Keratinocyte (primary cell): ENCODE results near the gene PLEKHS1. TPM values are rescaled to one million over a fixed set of nuclear protein-coding genes. Genes with fewer than 3 reads are reported as not detected.

ENCODE experiments used
- DNase-seq: peaks from one replicate; pipeline ENCODE4 v3.0.0-alpha.2; 2011; ENCODE audit warnings: low read depth, missing footprints, low spot score
- FAIRE-seq: peaks from 2 replicates; lab custom pipeline; 2011; peaks lifted over from hg19 to GRCh38; lab: Jason Lieb, UNC
- H2AFZ ChIP-seq: 2 replicates; pipeline ENCODE4 v1.6.0; 2012; ENCODE audit warnings: low read length, control low read depth, inconsistent platforms; ENCODE audit not compliant: control insufficient read depth
- H3K27ac ChIP-seq: 2 replicates; pipeline ENCODE4 v1.5.1; 2011; ENCODE audit warnings: low read length; ENCODE audit not compliant: control insufficient read depth, insufficient read depth
- H3K27me3 ChIP-seq: 3 replicates; pipeline ENCODE4 v1.6.0; 2011; ENCODE audit warnings: low read length; ENCODE audit not compliant: control insufficient read depth, insufficient read depth; ENCODE audit errors: extremely low read depth
- H3K36me3 ChIP-seq, 2 experiments: 2 replicates in 1 of 2; 3 replicates in 1 of 2; pipeline ENCODE4 v1.5.1; 2011; ENCODE audit warnings: low read length in 2 of 2, mild to moderate bottlenecking in 1 of 2; ENCODE audit not compliant: control insufficient read depth in 2 of 2, insufficient read depth in 2 of 2; ENCODE audit errors: extremely low read depth in 1 of 2
- H3K4me1 ChIP-seq: 3 replicates; pipeline ENCODE4 v1.5.1; 2011; ENCODE audit warnings: low read length; ENCODE audit not compliant: control insufficient read depth, insufficient read depth; ENCODE audit errors: extremely low read depth
- H3K4me2 ChIP-seq: 3 replicates; pipeline ENCODE4 v1.6.0; 2011; ENCODE audit warnings: low read depth, low read length; ENCODE audit not compliant: control insufficient read depth, insufficient read depth; ENCODE audit errors: extremely low read depth
- H3K4me3 ChIP-seq, 3 experiments: fragments of 200-600 bp in 1 of 3; sonication (generic) in 1 of 3; 2 replicates in 2 of 3; 3 replicates in 1 of 3; pipeline ENCODE4 v1.5.1; 2011 to 2016; ENCODE audit warnings: low read length in 3 of 3, mild to moderate bottlenecking in 3 of 3, control low read depth in 2 of 3, inconsistent platforms in 1 of 3, low read depth in 1 of 3, mixed read lengths in 1 of 3, mixed run types in 1 of 3, moderate library complexity in 1 of 3; ENCODE audit not compliant: control insufficient read depth in 2 of 3, insufficient read depth in 2 of 3; ENCODE audit errors: extremely low read depth in 1 of 3
- H3K79me2 ChIP-seq: 2 replicates; pipeline ENCODE4 v1.6.0; 2012; ENCODE audit warnings: low read length; ENCODE audit not compliant: control insufficient read depth, insufficient read depth
- H3K9ac ChIP-seq: 3 replicates; pipeline ENCODE4 v1.6.0; 2011; ENCODE audit warnings: low read length; ENCODE audit not compliant: control insufficient read depth, insufficient read depth; ENCODE audit errors: extremely low read depth
- H3K9me1 ChIP-seq: 3 replicates; pipeline ENCODE4 v1.6.0; 2011; ENCODE audit warnings: low read length; ENCODE audit not compliant: control insufficient read depth, insufficient read depth; ENCODE audit errors: extremely low read depth
- H3K9me3 ChIP-seq: 2 replicates; pipeline ENCODE4 v1.5.1; 2012; ENCODE audit warnings: low read depth, low read length; ENCODE audit not compliant: control insufficient read depth
- H4K20me1 ChIP-seq: 3 replicates; pipeline ENCODE4 v1.6.0; 2011; ENCODE audit warnings: low read length; ENCODE audit not compliant: control insufficient read depth, insufficient read depth; ENCODE audit errors: extremely low read depth
- EZH2 ChIP-seq: IDR thresholded peaks from one replicate; pipeline ENCODE4 v1.6.1; 2012; ENCODE audit warnings: inconsistent platforms, mild to moderate bottlenecking, low read length, moderate library complexity
- dilution Hi-C: fragments of 300-500 bp; cut with MboI; formaldehyde crosslinking; loops from one replicate; pipeline ENCODE4 v1.7.0; 2020; ENCODE audit warnings: low sequenced_read_pairs; ENCODE audit not compliant: extremely low pct_ligation_motif_present
- polyA plus RNA-seq, 5 experiments: library from polyadenylated mRNA; depleted of rRNA in 3 of 5; stranded (reverse) in 3 of 5; stranded (forward) in 1 of 5; unstranded in 1 of 5; fragments of >200 nt; gene quantifications; 1 replicate in 1 of 5; 2 replicates in 3 of 5; 3 replicates in 1 of 5; pipeline versions ENCODE4 v1.2.1 to v1.2.3, GENCODE V29; 2011 to 2012; ENCODE audit warnings: missing spikeins in 2 of 5, low read depth in 1 of 5, low replicate concordance in 1 of 5
- TF ChIP-seq, protein P1 (sequence below), 3 experiments: IDR thresholded peaks in 1 of 3; conservative IDR thresholded peaks in 1 of 3; optimal IDR thresholded peaks in 1 of 3; 2 replicates in 2 of 3; 3 replicates in 1 of 3; pipeline versions ENCODE3 to v1.5.1; 2011; ENCODE audit warnings: low read length in 3 of 3, mild to moderate bottlenecking in 3 of 3, moderate library complexity in 2 of 3, control low read depth in 1 of 3, inconsistent platforms in 1 of 3; ENCODE audit not compliant: insufficient read depth in 2 of 3; ENCODE audit errors: extremely low read depth in 1 of 3

Gene PLEKHS1
- polyA plus RNA-seq, 1 donor (not counting 4 experiments of a cell fraction or from before 2014, with no cell fraction given), result not detected

GRCh38 chr10:113740850-113741249, 10.6 kb upstream of the PLEKHS1 start:
- Histone ChIP-seq H3K27ac (no peak overlapping the region), H3K4me2 (no peak overlapping the region), H3K27me3 (peaks cover 3% of the 10 kb centered on the region), H3K36me3 (no peaks in the 10 kb centered on the region), H4K20me1 (no peaks in the 10 kb centered on the region), H3K79me2 (no peaks in the 10 kb centered on the region), H3K4me1 (no peaks in the 10 kb centered on the region), H2AFZ (no peak overlapping the region), H3K4me3 (no peak overlapping the region), H3K9me3 (no peaks in the 10 kb centered on the region), H3K9me1 (no peaks in the 10 kb centered on the region), H3K9ac (no peak overlapping the region)
- TF ChIP-seq, protein P1, sequence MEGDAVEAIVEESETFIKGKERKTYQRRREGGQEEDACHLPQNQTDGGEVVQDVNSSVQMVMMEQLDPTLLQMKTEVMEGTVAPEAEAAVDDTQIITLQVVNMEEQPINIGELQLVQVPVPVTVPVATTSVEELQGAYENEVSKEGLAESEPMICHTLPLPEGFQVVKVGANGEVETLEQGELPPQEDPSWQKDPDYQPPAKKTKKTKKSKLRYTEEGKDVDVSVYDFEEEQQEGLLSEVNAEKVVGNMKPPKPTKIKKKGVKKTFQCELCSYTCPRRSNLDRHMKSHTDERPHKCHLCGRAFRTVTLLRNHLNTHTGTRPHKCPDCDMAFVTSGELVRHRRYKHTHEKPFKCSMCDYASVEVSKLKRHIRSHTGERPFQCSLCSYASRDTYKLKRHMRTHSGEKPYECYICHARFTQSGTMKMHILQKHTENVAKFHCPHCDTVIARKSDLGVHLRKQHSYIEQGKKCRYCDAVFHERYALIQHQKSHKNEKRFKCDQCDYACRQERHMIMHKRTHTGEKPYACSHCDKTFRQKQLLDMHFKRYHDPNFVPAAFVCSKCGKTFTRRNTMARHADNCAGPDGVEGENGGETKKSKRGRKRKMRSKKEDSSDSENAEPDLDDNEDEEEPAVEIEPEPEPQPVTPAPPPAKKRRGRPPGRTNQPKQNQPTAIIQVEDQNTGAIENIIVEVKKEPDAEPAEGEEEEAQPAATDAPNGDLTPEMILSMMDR (optimal IDR thresholded peaks at IDR 0.05 in 1 of 3, IDR thresholded peaks at IDR 0.05 in 1 of 3, conservative IDR thresholded peaks at IDR 0.05 in 1 of 3; ENCODE audit: extremely low read depth in 1 of 3, insufficient read depth in 2 of 3, low read length in 3 of 3), result no peak
- TF ChIP-seq EZH2, result no peak
- DNase-seq, result no peak
- dilution Hi-C loops, result no loop called here
- FAIRE-seq, result no peak

- Histone ChIP-seq H3K27me3 (peaks cover 3% of the 10 kb centered on the region), H3K36me3 (no peaks in the 10 kb centered on the region), H4K20me1 (no peaks in the 10 kb centered on the region), H2AFZ (no peak overlapping the region), H3K79me2 (no peaks in the 10 kb centered on the region), H3K27ac (no peak overlapping the region), H3K4me3 (no peak overlapping the region), H3K4me1 (no peaks in the 10 kb centered on the region), H3K9me3 (no peaks in the 10 kb centered on the region), H3K4me2 (no peak overlapping the region), H3K9ac (no peak overlapping the region), H3K9me1 (no peaks in the 10 kb centered on the region)
- DNase-seq (no peak), FAIRE-seq (no peak)
- TF ChIP-seq, protein P1 (optimal IDR thresholded peaks at IDR 0.05 in 1 of 3, IDR thresholded peaks at IDR 0.05 in 1 of 3, conservative IDR thresholded peaks at IDR 0.05 in 1 of 3; ENCODE audit: extremely low read depth in 1 of 3, insufficient read depth in 2 of 3, low read length in 3 of 3), result no peak
- no peak for TF ChIP-seq EZH2
- dilution Hi-C loops, result no loop called here
Measured at GRCh38 chr10:113742466-113742865, 9.0 kb upstream of the PLEKHS1 start.
